WTC11 (cell line): ENCODE data around the gene CH25H. TPM values are rescaled to one million over a fixed set of nuclear protein-coding genes. Genes with fewer than 3 reads are reported as not detected.

Experiments used
- ATAC-seq: fragments of 200-7000 bp; cut with Tn5 transposase; 2 replicates; pipeline ENCODE4 v1.10.0; 2021; ENCODE audit warnings: mild to moderate bottlenecking, moderate library complexity
- CTCF ChIA-PET: fragments of 300-600 bp; sonication (Branson Sonifier 250); formaldehyde crosslinking; loops from one replicate; lab custom pipeline; 2021; ENCODE audit warnings: antibody characterized with exemption; lab: Charles Lee
- POLR2A ChIA-PET: fragments of 350-600 bp; sonication (Branson Sonifier 250); formaldehyde crosslinking; loops from one replicate; lab custom pipeline; 2021; ENCODE audit warnings: antibody characterized with exemption; lab: Charles Lee
- DNase-seq: peaks from one replicate; pipeline ENCODE4 v3.0.0; 2021; ENCODE audit warnings: low spot score
- H3K27ac Mint-ChIP-seq: 2 replicates; pipeline ENCODE4 v1.8.0; 2021; ENCODE audit warnings: mixed read lengths
- H3K27me3 Mint-ChIP-seq: 2 replicates; pipeline ENCODE4 v1.8.0; 2021; ENCODE audit warnings: low read depth, mild to moderate bottlenecking, moderate library complexity, mixed read lengths
- H3K36me3 Mint-ChIP-seq: 2 replicates; pipeline ENCODE4 v1.8.0; 2021; ENCODE audit warnings: mixed read lengths
- H3K4me1 Mint-ChIP-seq: 2 replicates; pipeline ENCODE4 v1.8.0; 2022; ENCODE audit warnings: mixed read lengths
- H3K4me3 Mint-ChIP-seq: 2 replicates; pipeline ENCODE4 v1.8.0; 2021; ENCODE audit warnings: mild to moderate bottlenecking, moderate library complexity, mixed read lengths
- H3K9me3 Mint-ChIP-seq: 2 replicates; pipeline ENCODE4 v1.8.0; 2021; ENCODE audit warnings: mixed read lengths
- ARID4B ChIP-seq: sonication (generic); formaldehyde crosslinking; IDR thresholded peaks from 2 replicates; pipeline ENCODE4 v1.8.0; 2023; ENCODE audit warnings: missing genetic modification reagents, mild to moderate bottlenecking, borderline replicate concordance
- CREB1 ChIP-seq: sonication (generic); formaldehyde crosslinking; IDR thresholded peaks from 2 replicates; pipeline ENCODE4 v1.8.0; 2023; ENCODE audit warnings: mild to moderate bottlenecking, missing genetic modification reagents
- CREM ChIP-seq: sonication (generic); formaldehyde crosslinking; IDR thresholded peaks from 2 replicates; pipeline ENCODE4 v1.8.1; 2022; ENCODE audit warnings: mild to moderate bottlenecking, missing genetic modification reagents, moderate library complexity
- ELF4 ChIP-seq: sonication (generic); formaldehyde crosslinking; IDR thresholded peaks from 2 replicates; pipeline ENCODE4 v1.8.1; 2022; ENCODE audit warnings: low read depth, mild to moderate bottlenecking, moderate library complexity, missing genetic modification reagents
- FOXJ3 ChIP-seq: sonication (generic); formaldehyde crosslinking; IDR thresholded peaks from 2 replicates; pipeline ENCODE4 v1.9.0; 2021; ENCODE audit warnings: missing genetic modification reagents, mild to moderate bottlenecking, borderline replicate concordance
- FOXP1 ChIP-seq: sonication (generic); formaldehyde crosslinking; IDR thresholded peaks from 2 replicates; pipeline ENCODE4 v1.8.0; 2022; ENCODE audit warnings: missing genetic modification reagents, mild to moderate bottlenecking, moderate library complexity, borderline replicate concordance
- HMGA2 ChIP-seq: fragments of 250-450 bp; sonication (Bioruptor Pico); IDR thresholded peaks from 2 replicates; pipeline ENCODE4 v1.4.0; 2021; ENCODE audit warnings: mild to moderate bottlenecking, moderate library complexity
- MLX ChIP-seq: sonication (generic); formaldehyde crosslinking; IDR thresholded peaks from 2 replicates; pipeline ENCODE4 v1.8.1; 2023; ENCODE audit warnings: mild to moderate bottlenecking, missing genetic modification reagents, moderate library complexity
- MXD4 ChIP-seq: fragments of 250-450 bp; sonication (Bioruptor Pico); IDR thresholded peaks from 2 replicates; pipeline ENCODE4 v1.8.0; 2021; ENCODE audit warnings: mild to moderate bottlenecking, moderate library complexity, borderline replicate concordance
- NR2C2 ChIP-seq: sonication (generic); formaldehyde crosslinking; IDR thresholded peaks from 2 replicates; pipeline ENCODE4 v1.8.0; 2022; ENCODE audit warnings: mild to moderate bottlenecking, missing genetic modification reagents
- OVOL2 ChIP-seq: fragments of 250-450 bp; sonication (Bioruptor Pico); IDR thresholded peaks from 2 replicates; pipeline ENCODE4 v1.9.0; 2021; ENCODE audit warnings: mild to moderate bottlenecking, borderline replicate concordance
- PRDM15 ChIP-seq: sonication (generic); formaldehyde crosslinking; IDR thresholded peaks from 2 replicates; pipeline ENCODE4 v1.8.0; 2022; ENCODE audit warnings: missing genetic modification reagents
- PREB ChIP-seq: sonication (generic); formaldehyde crosslinking; IDR thresholded peaks from 2 replicates; pipeline ENCODE4 v1.8.1; 2022; ENCODE audit warnings: mild to moderate bottlenecking, missing genetic modification reagents, moderate library complexity, borderline replicate concordance
- SMAD4 ChIP-seq: sonication (generic); formaldehyde crosslinking; IDR thresholded peaks from 2 replicates; pipeline ENCODE4 v1.8.0; 2022; ENCODE audit warnings: mild to moderate bottlenecking, missing genetic modification reagents
- STAT6 ChIP-seq: sonication (generic); formaldehyde crosslinking; conservative IDR thresholded peaks from 2 replicates; pipeline ENCODE4 v1.8.1; 2023; ENCODE audit warnings: mild to moderate bottlenecking, low read depth, missing genetic modification reagents, moderate library complexity
- TEAD4 ChIP-seq: sonication (generic); formaldehyde crosslinking; IDR thresholded peaks from 2 replicates; pipeline ENCODE4 v1.8.0; 2022; ENCODE audit warnings: mild to moderate bottlenecking, missing genetic modification reagents
- ZMAT4 ChIP-seq: fragments of 250-450 bp; sonication (Bioruptor Pico); IDR thresholded peaks from 2 replicates; pipeline ENCODE4 v1.9.0; 2021; ENCODE audit warnings: mild to moderate bottlenecking
- ZNF219 ChIP-seq: sonication (generic); formaldehyde crosslinking; IDR thresholded peaks from 2 replicates; pipeline ENCODE4 v1.8.0; 2023; ENCODE audit warnings: missing genetic modification reagents, mild to moderate bottlenecking, borderline replicate concordance
- ZNF416 ChIP-seq: fragments of 250-450 bp; sonication (Bioruptor Pico); IDR thresholded peaks from 2 replicates; pipeline ENCODE4 v1.9.0; 2021; ENCODE audit warnings: mild to moderate bottlenecking, inconsistent platforms
- ZSCAN18 ChIP-seq: fragments of 250-450 bp; sonication (Bioruptor Pico); IDR thresholded peaks from 2 replicates; pipeline ENCODE4 v2.1.2; 2022; ENCODE audit warnings: mild to moderate bottlenecking, moderate library complexity
- total RNA-seq: library from RNA; stranded (reverse); gene quantifications from 3 replicates; pipeline ENCODE4 v1.2.3, GENCODE V29; 2021

The CH25H gene
- total RNA-seq, 1 experiment from 2014 or later, result not detected

- no peak for TF ChIP-seq NR2C2 (CRISPR knock-in tag)
- no peak for TF ChIP-seq ZSCAN18 (CRISPR knock-in tag)
- TF ChIP-seq SMAD4, result no peak
- TF ChIP-seq MXD4 (CRISPR knock-in tag), result no peak
- TF ChIP-seq FOXJ3, result no peak
- TF ChIP-seq ZNF219, result no peak
- no peak for TF ChIP-seq ELF4 (CRISPR knock-in tag)
- TF ChIP-seq FOXP1 (CRISPR knock-in tag), result no peak
- TF ChIP-seq ARID4B, result no peak
- TF ChIP-seq HMGA2 (CRISPR knock-in tag), result no peak
- TF ChIP-seq CREB1 (CRISPR knock-in tag), result no peak
- no peak for TF ChIP-seq PREB (CRISPR knock-in tag)
- no peak for TF ChIP-seq ZMAT4 (CRISPR knock-in tag)
- no peak for TF ChIP-seq OVOL2 (CRISPR knock-in tag)
- no peak for TF ChIP-seq PRDM15 (CRISPR knock-in tag)
- no peak for TF ChIP-seq CREM (CRISPR knock-in tag)
- TF ChIP-seq TEAD4 (CRISPR knock-in tag), result no peak
- no peak for TF ChIP-seq MLX (CRISPR knock-in tag)
- no peak for TF ChIP-seq STAT6
- no peak for TF ChIP-seq ZNF416 (CRISPR knock-in tag)
- TF ChIP-seq, all 79 proteins: peak for 0
- H3K4me1 Mint-ChIP-seq, result peaks cover 19% of the 10 kb centered on the region
- ATAC-seq (peak; percentile 49), DNase-seq (no peak)
- peaks cover 3% of the 10 kb centered on the region; the same call in 1 of the 2 replicates for H3K36me3 Mint-ChIP-seq
- no peaks in the 10 kb centered on the region for H3K9me3 Mint-ChIP-seq
- H3K4me3 Mint-ChIP-seq, result no peak overlapping the region
- H3K27ac Mint-ChIP-seq, result peak overlapping the region; percentile 61; the same call in 1 of the 2 replicates
- CTCF ChIA-PET, result interaction anchor here (1.4 to 2.5 kb wide), 3 partner anchors 285 to 345 kb away, joined by 4 to 14 read pairs (median 5); no protein-coding TSS in a partner anchor
- H3K27me3 Mint-ChIP-seq, result no peaks in the 10 kb centered on the region
- POLR2A ChIA-PET, result no interaction called here
Observed at GRCh38 chr10:89219513-89220218, 12.5 kb upstream of the CH25H start.
